IPS DF 19.7 (cell line): ENCODE data around the gene SLC26A6.

ENCODE experiments used
- DNase-seq: peaks from one replicate; pipeline ENCODE4 v3.0.0-alpha.2; 2013; ENCODE audit warnings: low read depth, low spot score

The SLC26A6 gene

DNA sequence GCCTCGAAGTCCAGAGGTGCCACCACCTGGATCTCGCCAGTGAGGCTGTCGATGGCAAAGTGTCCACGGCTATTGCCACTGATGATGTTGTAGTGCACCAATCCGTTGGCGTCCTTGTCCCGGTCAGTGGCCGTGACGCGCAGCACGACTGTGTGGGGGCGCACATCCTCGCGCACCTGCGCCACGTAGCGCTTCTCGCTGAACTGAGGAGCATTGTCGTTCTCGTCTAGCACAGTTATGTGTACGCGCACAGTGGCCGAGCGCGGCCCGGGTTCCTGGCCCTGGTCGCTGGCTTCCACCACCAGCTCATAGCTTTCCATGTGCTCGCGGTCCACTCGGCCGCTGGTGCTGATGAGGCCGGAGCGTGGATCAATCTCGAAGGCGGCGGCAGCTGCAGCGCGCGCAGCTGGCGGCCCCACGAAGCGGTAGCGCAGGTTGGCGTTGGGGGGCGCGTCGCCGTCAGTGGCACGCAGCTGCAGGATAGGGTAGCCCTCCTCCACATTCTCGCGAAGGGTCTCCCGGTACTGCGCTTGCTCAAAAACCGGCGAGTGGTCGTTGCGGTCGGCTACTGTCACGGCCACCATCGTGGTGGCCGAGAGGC lies 25.6 kb upstream of the SLC26A6 start:
- DNase-seq: no peak

DNA sequence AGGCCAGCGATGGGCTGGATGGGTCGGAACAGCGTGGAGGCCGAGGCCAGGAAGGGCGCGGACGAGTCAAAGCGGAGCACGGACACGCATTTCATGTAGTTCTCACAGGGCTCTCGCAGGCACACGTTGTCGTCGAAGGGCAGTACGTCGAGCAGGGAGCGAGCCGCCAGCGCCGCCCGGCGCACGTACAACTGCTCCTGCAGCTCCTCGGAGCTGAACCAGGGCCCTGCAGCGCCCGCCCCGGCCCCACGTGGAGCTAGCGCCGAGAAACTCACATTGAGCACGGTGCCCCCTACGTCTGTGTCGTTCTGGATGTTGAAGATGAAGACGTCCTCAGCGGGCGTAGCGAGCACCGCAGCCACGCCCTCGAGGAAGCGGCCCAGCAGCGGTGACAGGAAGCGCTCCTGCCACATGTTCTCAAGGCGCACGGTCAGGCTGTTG lies 21.6 kb upstream of the SLC26A6 start:
- DNase-seq: no peak

DNA sequence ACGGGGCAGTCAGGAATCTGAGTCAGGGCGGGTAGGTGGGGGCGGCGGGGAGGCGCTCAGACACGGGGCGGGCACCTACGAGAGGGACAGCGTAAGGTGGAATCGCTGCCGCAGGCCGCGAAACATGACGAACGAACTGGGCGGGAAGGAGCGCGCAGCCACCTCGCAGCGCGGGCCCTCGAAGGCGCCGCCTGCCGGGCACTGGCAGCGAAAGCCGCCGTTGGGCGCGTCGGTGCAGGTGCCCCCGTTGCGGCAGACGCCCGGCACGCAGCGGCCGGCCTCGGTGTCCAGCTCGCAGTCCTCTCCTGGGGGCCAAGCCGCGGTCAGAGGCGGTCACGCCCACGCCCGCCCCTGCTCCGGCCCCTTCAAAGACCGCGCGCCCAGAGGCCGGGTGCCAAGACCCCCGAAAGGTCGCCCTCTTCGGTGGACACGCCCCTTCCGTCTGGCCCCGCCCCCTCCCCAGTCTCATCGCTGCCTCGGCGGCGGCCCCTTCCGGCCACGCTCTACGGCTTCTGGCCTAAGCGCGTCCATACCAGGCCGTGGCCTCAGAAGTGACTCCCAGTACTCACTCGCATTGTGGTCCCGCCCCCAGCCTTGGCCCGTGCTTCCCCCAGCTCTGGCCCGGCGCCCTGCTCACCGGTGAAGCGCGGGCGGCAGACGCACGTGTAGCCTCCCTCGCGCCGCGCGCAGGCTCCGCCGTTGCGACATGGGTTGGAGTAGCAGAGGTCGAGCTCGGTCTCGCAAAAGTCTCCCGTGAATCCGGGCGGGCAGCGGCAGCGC lies 21.0 kb upstream of the SLC26A6 start:
- no peak for DNase-seq

DNA sequence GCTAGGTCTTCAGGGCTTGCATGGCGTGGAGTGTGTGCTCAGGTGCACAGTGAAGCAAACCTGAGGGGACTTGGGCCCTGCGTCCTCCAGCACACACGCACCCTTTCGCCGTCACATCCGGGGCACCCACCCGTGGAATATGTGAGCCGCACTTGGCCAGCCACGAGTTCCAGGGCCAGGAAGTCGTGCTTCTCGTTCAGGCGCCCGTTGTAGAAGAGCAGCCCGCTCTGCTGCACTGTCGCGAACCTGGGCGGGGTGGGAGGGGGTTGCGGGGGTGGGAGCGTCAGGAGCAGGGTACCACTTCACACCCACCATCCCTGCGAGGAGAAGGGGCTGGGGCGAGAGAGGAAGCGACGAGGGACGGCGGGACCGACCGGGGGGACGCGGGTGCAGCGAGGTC lies 20.3 kb upstream of the SLC26A6 start:
- DNase-seq: no peak

DNA sequence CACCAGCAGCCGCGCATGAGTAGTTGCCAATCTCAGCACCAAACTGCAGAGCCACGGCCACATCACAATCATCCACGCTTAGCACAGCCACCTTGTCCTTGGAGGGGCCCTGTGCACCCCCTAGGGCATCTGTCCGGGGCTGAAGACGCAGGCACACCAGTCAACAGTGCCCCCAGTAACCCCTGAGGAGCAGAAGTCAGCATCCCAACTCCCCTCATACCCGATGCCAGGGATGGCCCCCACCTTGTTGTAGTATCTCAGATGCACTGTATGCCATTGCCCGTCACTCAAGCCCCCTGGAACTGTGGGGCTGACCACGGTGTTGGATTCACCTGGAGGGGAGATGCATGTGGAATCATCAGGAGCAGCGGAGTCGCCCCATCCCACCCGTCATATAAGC lies 19.8 kb upstream of the SLC26A6 start:
- no peak for DNase-seq

DNA sequence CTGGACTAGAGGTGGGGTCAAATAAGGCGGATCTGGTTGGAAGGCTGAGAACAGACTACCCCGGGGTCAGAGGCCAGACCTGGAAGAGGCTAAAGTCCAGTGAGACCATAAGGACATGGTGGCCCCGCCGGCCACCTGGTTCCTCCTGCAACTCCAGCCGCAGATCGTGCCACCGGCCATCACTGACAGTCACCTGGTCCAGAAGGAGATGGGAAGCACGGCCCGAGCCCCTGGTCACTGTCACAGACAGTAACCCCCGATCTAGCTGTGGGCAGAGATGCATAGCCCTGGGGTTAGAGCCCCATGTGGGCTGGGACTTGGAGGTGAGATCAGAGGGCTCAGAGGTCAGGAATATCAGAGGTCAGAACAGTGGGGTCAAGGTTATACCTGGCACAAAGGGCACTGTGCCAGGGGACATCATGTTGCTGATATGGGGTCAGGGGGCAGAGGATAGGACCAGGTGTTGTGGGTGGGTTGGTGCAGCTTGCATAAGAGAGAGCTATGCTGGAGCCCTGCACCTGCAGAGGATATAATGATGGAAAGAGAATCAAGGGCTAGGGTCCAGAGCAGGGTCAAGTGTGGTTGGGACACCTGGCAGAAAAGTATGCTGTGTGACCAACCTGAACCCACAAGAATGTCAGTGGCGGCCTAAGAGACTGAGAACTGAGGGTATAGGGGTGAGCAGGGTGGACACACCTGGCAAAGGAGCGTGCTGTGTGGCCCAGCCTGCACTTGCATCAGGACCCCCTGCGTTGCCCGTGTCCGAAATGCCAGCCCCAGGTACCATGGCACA lies 17.9 kb upstream of the SLC26A6 start:
- no peak for DNase-seq

DNA sequence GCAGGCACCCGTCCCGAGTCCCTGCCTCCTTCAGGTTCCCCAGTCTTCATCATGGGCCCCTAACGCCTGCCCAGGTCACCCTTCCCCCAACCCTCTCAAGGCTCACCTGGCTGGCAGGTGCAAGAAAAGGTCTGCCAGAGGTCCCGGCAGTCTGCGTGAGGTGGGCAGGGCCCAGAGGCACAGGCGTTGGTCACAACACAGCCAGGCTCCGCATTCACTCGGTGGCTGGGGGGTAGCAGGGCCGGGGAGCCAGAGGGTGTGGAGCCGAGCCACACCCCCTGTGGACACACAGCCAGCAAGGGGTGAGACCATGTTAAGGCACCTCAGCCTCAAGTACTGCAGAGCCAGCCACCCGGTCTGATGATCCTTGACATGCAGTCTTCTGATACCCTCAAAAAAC lies 16.5 kb upstream of the SLC26A6 start:
- DNase-seq: no peak

DNA sequence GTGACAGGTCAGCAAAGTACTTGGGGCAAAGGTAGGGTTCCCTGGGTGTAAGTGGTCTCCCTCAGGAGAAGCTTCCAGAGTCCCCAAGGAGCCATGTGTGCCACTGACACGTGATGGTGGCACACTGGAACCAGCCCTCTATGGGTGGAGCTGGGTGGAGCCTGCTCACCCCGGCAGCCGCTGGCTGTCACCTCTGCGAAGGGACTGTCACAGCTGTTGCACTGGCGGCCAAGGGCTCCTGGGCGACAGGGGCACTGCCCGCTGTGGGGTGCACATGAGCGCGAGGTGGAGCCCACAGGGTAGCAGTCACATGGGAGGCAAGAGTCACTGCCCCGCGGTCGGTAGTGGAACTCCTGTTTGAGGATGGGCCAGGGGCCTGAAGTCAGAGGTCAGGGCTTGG lies 15.5 kb upstream of the SLC26A6 start:
- DNase-seq: no peak

DNA sequence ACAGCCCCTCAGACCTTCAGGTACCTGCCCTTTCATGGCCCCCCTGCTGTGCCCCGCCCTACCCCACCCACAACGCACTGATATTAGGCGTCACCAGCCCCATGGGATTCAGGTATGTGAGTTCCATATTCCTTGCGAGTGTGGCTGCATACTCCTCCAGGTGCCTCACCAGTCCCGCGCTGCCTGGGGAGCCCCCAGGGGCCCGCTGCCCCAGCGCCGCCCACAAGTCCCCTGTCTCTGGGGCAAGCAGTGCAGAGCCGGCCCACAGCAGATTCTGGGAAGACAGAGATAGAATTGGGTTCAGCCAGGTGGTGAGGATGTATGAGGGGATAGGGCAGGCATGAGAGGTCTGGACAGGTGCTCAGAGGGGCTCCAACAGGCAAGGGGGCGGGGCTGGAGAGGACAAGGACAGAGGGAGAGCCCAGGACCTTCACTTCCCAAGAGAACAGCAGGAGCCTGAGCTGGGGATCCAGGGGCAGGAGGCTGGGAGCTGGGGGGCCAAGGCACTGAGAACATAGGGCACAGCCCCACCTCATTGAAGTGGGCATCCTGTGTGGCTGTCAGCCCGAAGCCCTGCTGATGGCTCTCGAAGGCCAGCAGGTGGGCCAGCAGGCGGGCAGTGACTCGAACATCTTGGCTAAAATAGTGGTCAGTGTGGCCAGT lies 13.1 kb upstream of the SLC26A6 start:
- no peak for DNase-seq

DNA sequence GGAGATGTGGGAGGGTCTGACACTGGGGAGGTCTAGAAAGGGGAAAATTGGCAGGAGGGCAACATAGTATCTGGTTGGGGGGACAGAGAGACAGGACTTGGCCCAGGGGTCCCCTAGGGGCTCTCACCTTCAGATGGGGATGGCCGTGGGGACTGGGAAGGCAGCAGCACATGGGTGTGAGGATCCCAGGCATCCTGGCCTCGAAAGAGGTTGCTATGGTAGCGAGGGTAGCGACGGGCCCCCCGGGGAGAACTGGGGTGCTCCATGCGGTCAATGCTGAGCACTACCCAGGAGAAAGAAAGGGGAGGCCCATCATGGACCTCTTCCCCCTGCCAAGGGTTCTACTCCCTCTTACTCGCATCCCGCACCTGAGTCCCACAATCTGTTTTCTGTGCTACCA lies 12.5 kb upstream of the SLC26A6 start:
- no peak for DNase-seq

DNA sequence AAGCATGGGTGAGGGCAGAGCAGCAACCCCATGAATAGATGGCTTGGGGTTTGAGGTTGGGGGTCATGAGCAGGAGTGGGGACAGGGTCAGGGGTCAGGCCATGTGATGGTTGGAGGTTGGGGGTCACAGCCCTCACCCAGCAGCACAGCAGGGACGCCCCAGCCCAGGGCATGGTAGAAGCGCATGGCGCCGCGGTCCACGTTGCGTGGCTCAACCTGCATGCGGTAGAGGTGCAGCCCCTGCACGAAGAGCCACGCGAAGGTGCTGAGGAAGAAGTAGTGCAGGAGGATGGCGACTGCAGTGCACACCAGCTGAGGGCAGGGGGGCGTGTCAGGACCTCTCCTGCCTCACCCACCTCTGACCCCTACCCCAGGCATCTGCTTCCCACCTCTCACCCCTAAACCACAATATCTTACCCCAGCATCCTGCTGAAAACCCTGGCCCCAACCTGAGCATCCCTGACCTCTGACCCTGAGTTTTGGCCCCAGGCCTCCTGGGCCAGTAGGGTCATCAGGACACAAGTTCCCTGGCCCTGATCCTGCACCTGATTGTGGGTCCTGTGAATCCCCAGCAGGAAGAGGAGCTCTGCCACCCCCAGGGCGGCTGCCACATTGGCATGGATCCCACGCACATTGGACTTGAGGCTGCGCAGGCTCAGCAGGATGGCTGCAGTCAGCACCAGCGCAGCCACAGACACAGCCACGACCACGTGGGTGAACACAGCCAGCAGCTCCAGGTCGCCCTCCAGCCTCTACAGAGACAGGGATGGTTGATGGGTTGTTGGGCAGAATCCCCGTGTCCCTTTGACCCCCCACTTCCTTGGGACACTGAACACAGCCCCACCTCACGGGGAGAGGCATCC lies 9.9 kb upstream of the SLC26A6 start:
- no peak for DNase-seq

DNA sequence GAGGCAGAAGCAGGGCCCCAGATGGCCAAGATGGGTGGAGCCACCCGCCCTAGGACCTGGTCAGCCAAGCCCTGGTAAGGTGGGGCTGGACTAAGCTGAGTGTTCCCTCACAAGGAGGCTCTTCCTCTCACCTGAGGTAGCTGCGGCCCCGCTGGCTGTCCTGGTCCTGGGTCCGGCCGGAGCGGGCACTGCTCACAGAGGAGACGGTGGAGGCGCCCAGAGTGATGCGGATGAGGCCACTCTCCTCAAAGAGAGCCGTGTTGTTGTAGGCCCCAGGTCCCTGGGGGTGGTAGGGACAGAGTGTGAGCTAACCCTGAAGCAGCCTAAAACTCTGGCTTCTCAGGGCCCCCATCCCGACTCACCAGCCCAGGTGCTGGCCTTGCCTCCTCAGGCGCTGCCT lies 7.3 kb upstream of the SLC26A6 start:
- DNase-seq: no peak

DNA sequence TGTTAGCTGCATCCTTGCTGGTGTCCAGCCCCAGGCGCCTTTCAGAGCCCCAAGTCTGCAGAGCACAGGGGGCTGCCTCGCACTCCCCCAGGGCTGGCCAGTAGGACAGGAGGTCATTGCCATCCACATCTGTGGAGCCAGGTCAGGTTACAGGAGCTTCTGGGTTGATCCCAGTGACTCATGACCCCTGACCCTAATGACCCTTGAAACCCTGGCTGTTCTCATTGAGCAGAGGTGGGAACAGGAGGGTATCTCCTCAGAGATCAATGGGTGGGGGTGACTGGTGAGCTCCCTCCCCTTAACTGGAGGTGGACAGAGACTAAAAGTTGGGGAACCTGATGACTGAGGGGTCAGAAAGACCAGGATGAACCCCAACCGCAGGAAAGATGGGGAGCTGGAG lies 6.1 kb upstream of the SLC26A6 start:
- DNase-seq: no peak

DNA sequence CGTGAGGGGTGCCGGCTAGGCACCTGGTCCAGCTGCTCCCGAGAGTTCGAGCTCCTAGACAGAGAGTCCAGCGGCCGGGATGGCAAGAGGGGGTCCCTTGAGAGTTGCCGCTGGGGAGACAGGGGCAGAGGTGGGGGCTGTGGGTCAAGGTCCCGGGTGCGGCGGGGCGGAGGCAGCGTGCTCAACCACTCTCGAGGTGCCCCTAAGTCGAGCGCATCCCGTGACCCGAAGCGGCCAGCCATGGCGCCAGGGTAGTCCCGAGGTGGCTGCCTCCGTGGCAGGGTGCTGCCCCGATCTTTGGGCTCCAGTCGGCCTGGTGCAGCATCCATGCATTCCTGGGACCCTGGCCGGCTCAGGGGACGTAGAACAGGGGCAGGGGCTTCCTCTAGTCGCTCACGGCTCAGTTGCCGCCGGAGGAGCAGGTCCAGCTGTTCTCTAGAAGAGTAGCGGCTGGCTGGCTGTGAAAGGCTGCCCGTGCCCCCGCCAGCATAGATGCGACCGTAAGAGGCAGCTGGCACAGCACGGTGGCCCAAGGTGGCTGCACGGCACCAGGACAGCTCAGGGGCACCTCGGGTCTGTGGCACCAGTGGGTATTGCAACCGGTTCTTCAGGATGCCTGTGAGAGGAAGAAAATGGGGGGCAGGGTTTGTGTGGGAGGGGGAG lies 4.8 kb upstream of the SLC26A6 start:
- DNase-seq: no peak

DNA sequence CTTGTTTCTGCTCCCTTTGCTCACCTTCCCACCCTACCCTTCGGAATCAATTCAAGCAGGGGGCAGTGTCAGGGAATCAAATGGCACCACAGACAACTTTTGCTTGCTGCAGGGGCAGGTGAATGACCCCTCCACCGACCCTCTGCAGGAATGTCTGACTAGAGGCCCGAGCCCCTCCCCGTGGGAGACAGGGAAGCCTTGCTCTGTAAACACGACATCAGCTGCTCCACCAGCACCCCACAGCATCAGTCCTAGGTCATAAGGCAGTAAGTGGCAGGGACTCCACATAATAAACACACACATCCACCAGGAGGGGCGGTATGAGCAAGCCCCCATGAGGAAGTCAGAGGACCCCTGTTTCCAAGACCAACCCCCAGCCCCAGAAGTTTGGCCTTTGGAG lies 2.0 kb upstream of the SLC26A6 start:
- no peak for DNase-seq

DNA sequence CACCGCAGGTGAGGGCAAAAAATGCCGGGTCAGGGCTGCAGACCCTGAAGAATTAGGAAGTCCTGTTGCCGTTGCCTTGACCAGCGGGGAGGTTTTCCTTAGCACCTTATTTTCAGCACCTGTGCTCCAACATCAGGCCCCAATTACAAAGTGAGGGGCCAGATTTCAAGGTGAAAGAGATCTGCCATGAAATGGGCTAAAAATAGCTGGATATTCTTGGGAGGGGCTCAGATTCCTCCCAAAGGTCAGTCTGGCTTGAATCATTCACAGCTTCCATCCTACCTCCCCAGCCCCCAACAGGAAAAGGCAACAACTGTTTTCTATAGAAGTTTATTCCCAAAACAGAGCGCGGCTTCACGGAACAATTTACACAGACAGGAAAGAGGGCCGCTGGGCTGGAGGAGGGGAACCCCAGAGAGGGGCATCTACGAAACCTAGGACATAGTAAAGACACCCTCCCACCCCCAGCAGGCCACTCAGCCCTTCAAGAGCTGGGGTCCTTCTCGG lies 941 bp upstream of the SLC26A6 start:
- no peak for DNase-seq

DNA sequence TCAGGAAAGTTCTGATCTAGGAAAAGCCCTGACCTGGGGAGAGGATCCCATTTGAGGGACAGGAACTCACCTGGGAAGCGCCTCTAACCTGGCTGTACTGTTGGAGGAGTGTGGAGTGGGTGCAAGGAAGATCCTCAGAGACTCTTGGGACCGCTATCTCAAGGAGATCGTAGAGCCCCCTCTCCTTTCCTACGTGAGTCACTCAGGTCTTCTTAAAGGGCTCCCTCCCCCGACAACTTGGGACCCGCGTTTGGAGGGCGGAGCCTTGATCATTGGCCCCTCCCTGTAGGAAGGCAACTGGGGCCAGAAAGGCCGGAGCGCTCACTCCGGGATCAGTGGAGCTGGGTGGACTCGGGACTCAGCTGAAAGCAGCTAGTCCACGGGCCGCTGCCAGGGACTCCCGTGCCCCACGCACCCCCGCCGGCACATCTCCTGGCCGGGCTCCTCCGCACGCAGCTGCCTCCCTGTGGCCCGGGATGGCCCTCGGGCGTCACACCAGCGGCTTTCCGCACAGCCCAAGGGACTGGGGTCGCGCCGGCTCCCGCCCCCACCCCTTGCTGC lies 520 bp downstream of the SLC26A6 start:
- DNase-seq: no peak

DNA sequence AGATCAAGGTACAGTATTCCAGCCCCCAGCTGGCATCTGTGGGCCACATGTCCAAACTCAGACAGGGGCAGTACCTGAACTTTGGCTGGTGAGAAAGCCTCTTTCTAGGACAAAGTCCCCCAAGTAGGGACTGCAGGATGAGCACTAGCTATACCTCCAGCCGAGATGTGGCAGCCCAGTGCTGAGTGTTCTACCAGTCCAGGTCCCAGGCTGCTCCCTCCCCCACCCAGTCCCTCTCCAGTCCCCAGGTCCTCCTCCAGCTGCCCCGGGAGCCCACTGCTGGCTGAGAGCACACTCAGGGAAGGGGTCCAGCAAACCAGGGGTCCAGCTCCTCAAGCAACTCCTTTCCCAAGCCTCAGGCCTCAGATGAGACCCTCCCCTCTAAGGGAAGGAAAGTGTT lies 1.5 kb downstream of the SLC26A6 start:
- no peak for DNase-seq

DNA sequence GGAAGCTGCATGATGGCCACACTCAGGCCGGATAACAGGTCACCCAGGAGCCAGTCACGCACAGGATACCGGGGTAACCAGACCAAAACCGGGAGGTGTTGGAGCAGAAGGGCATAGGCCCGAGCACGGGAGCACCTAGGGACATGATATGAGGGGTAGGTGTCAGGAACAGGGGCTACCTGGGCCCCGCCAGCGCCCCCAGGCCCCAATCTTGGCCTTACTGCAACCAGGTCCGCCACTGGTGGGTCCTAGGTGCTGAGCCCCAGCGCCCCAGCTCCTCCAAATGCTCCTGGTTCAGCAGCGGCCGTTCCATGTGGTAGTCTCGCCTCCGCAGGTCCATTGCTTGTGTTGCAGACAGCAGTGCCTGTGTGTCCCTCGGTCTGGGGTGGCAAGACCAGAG lies 2.0 kb downstream of the SLC26A6 start:
- DNase-seq: no peak
